HL-60 (cell line): Measurements from ENCODE around the gene PARP3.

Experiments used
- DNase-seq, 2 experiments: peaks; one replicate each; pipeline ENCODE4 v3.0.0-alpha.2; 2010 to 2020; ENCODE audit warnings: low read depth in 1 of 2, low spot score in 1 of 2
- H3K27ac ChIP-seq: fragments of 250-450 bp; sonication (Bioruptor Pico); replicated peaks from 2 replicates; pipeline ENCODE4 v1.5.1; 2020; ENCODE audit warnings: mild to moderate bottlenecking, moderate library complexity
- H3K27me3 ChIP-seq: fragments of 250-450 bp; sonication (Bioruptor Pico); 2 replicates; pipeline ENCODE4 v1.5.1; 2021; ENCODE audit warnings: mild to moderate bottlenecking, moderate library complexity; ENCODE audit not compliant: insufficient read depth, poor library complexity, severe bottlenecking
- H3K4me3 ChIP-seq: replicated peaks from 2 replicates; pipeline ENCODE4 v1.5.1; 2011; ENCODE audit warnings: mild to moderate bottlenecking, control low read depth, low read length; ENCODE audit not compliant: insufficient read depth
- GABPA ChIP-seq: IDR thresholded peaks from 2 replicates; pipeline ENCODE4 v1.6.1; 2012; ENCODE audit warnings: low read depth
- POLR2AphosphoS5 ChIP-seq: IDR thresholded peaks from 2 replicates; pipeline ENCODE4 v1.6.1; 2012; ENCODE audit warnings: low read depth
- SPI1 ChIP-seq: IDR thresholded peaks from 2 replicates; pipeline ENCODE4 v1.6.1; 2012; ENCODE audit warnings: low read depth, mild to moderate bottlenecking, borderline replicate concordance
- TF ChIP-seq, protein P1 (sequence below): IDR thresholded peaks from 2 replicates; pipeline ENCODE4 v1.6.1; 2012; ENCODE audit warnings: low read depth; ENCODE audit not compliant: insufficient replicate concordance
- TF ChIP-seq, protein P2 (sequence below): IDR thresholded peaks from one replicate; pipeline ENCODE4 v1.5.1; 2011; ENCODE audit warnings: low read length, control low read depth, inconsistent platforms; ENCODE audit not compliant: insufficient read depth

PARP3 gene

DNA sequence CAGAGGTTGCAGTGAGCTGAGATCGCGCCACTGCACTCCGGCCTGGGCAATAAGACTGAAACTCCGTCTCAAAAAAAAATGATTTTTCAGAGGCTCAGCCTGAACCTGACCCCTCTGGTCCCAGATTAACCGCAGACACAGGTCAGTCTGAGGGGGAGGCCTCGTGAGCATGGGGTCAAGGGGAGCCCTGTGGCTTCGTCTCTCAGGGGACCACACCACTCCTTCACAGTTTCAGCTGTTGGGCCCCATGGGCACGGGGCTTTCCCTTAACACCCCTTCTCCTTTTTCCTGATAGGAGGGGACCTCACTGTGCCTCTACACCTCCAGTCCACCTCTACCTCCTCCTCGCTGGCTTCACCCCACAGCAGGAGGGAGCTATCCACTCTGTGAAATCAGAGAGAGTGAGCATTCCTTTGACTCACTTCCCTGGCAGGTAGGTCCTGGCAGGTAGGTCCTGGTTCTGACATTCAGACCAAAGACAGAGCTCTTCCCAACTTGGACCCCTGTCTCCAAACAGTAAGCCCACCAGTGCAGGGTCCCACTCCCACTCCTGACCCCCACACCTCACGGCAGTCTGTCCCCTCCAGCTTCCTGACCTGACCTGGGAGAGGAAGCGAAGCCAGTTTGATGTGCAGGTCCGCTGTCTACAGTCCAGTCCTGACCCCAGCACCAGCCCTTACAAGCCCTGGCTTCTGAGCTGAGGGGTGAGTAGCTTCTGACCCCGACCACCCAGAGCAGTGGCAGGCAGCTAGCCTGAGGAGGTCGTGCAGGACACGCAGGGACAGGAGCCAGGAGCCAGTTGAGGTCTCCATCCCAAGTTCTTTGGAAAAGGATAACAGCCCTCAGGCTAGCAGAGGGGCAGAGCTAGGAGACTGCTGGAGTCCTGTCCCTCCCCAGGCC lies 9.4 kb upstream of the PARP3 start:
- Histone ChIP-seq H3K27ac (no peak overlapping the region), H3K27me3 (no peaks in the 10 kb centered on the region), H3K4me3 (no peak overlapping the region)
- DNase-seq: no peak
- TF ChIP-seq POLR2AphosphoS5 (no peak), SPI1 (no peak), GABPA (no peak)
- TF ChIP-seq, protein P1, sequence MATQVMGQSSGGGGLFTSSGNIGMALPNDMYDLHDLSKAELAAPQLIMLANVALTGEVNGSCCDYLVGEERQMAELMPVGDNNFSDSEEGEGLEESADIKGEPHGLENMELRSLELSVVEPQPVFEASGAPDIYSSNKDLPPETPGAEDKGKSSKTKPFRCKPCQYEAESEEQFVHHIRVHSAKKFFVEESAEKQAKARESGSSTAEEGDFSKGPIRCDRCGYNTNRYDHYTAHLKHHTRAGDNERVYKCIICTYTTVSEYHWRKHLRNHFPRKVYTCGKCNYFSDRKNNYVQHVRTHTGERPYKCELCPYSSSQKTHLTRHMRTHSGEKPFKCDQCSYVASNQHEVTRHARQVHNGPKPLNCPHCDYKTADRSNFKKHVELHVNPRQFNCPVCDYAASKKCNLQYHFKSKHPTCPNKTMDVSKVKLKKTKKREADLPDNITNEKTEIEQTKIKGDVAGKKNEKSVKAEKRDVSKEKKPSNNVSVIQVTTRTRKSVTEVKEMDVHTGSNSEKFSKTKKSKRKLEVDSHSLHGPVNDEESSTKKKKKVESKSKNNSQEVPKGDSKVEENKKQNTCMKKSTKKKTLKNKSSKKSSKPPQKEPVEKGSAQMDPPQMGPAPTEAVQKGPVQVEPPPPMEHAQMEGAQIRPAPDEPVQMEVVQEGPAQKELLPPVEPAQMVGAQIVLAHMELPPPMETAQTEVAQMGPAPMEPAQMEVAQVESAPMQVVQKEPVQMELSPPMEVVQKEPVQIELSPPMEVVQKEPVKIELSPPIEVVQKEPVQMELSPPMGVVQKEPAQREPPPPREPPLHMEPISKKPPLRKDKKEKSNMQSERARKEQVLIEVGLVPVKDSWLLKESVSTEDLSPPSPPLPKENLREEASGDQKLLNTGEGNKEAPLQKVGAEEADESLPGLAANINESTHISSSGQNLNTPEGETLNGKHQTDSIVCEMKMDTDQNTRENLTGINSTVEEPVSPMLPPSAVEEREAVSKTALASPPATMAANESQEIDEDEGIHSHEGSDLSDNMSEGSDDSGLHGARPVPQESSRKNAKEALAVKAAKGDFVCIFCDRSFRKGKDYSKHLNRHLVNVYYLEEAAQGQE: no peak
- TF ChIP-seq, protein P2, sequence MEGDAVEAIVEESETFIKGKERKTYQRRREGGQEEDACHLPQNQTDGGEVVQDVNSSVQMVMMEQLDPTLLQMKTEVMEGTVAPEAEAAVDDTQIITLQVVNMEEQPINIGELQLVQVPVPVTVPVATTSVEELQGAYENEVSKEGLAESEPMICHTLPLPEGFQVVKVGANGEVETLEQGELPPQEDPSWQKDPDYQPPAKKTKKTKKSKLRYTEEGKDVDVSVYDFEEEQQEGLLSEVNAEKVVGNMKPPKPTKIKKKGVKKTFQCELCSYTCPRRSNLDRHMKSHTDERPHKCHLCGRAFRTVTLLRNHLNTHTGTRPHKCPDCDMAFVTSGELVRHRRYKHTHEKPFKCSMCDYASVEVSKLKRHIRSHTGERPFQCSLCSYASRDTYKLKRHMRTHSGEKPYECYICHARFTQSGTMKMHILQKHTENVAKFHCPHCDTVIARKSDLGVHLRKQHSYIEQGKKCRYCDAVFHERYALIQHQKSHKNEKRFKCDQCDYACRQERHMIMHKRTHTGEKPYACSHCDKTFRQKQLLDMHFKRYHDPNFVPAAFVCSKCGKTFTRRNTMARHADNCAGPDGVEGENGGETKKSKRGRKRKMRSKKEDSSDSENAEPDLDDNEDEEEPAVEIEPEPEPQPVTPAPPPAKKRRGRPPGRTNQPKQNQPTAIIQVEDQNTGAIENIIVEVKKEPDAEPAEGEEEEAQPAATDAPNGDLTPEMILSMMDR: no peak

GRCh38 chr3:51933471-51934138 lies 8.6 kb upstream of the PARP3 start:
- Histone ChIP-seq H3K27ac (no peak overlapping the region), H3K4me3 (no peak overlapping the region), H3K27me3 (no peaks in the 10 kb centered on the region)
- no peak for TF ChIP-seq POLR2AphosphoS5
- TF ChIP-seq, protein P2: no peak
- TF ChIP-seq, protein P1: no peak
- no peak for TF ChIP-seq GABPA
- no peak for TF ChIP-seq SPI1
- DNase-seq: no peak

GRCh38 chr3:51934139-51934850 lies 7.9 kb upstream of the PARP3 start:
- TF ChIP-seq GABPA: no peak
- TF ChIP-seq, protein P1: peak; percentile 89
- no peak overlapping the region for H3K4me3 ChIP-seq
- DNase-seq: no peak
- H3K27ac ChIP-seq: no peak overlapping the region
- no peaks in the 10 kb centered on the region for H3K27me3 ChIP-seq
